GM23338 (cell line): ENCODE data around the gene GPR26. TPM values are rescaled to one million over a fixed set of nuclear protein-coding genes. Genes with fewer than 3 reads are reported as not detected.

Experiments
- ATAC-seq: fragments of 200-7000 bp; cut with Tn5 transposase; 3 replicates; pipeline ENCODE4 v1.9.1; 2020
- DNase-seq: peaks from one replicate; pipeline ENCODE4 v3.0.0-alpha.2; 2015; ENCODE audit warnings: low spot score
- H2AFZ ChIP-seq: fragments of 200-600 bp; sonication (generic); 2 replicates; pipeline ENCODE4 v1.8.0; 2016; ENCODE audit warnings: antibody characterized with exemption, mild to moderate bottlenecking, moderate library complexity
- H3F3A ChIP-seq: fragments of 200-600 bp; sonication (generic); replicated peaks from 2 replicates; pipeline ENCODE4 v1.8.0; 2017; ENCODE audit warnings: antibody characterized with exemption, mixed run types, low read depth
- H3K27ac ChIP-seq: fragments of 200-600 bp; sonication (generic); 2 replicates; pipeline ENCODE4 v1.6.1; 2016; ENCODE audit warnings: low read depth
- H3K27me3 ChIP-seq: fragments of 200-600 bp; sonication (generic); 2 replicates; pipeline ENCODE4 v1.8.0; 2016; ENCODE audit warnings: mild to moderate bottlenecking, mixed run types, moderate library complexity; ENCODE audit not compliant: insufficient read depth
- H3K36me3 ChIP-seq: fragments of 200-600 bp; sonication (generic); 2 replicates; pipeline ENCODE4 v1.8.0; 2016; ENCODE audit warnings: mild to moderate bottlenecking; ENCODE audit not compliant: insufficient read depth
- H3K4me1 ChIP-seq: fragments of 200-600 bp; sonication (generic); 2 replicates; pipeline ENCODE4 v1.8.0; 2016; ENCODE audit warnings: mild to moderate bottlenecking, moderate library complexity; ENCODE audit not compliant: insufficient read depth
- H3K4me2 ChIP-seq: fragments of 200-600 bp; sonication (generic); 2 replicates; pipeline ENCODE4 v1.7.1; 2017; ENCODE audit warnings: mixed run types
- H3K4me3 ChIP-seq: fragments of 200-600 bp; sonication (generic); 2 replicates; pipeline ENCODE4 v1.6.1; 2016; ENCODE audit warnings: mixed run types
- H3K79me2 ChIP-seq: fragments of 200-600 bp; sonication (generic); replicated peaks from 2 replicates; pipeline ENCODE4 v1.8.0; 2017; ENCODE audit warnings: mild to moderate bottlenecking; ENCODE audit not compliant: insufficient read depth
- H3K9me2 ChIP-seq: fragments of 200-600 bp; sonication (generic); 2 replicates; pipeline ENCODE4 v1.8.0; 2017; ENCODE audit not compliant: insufficient read depth
- H4K20me1 ChIP-seq: fragments of 200-600 bp; sonication (generic); replicated peaks from 2 replicates; pipeline ENCODE4 v1.8.0; 2017; ENCODE audit warnings: mild to moderate bottlenecking; ENCODE audit not compliant: insufficient read depth
- H3K27ac Mint-ChIP-seq: 2 replicates; pipeline ENCODE4 v1.8.0; 2020; ENCODE audit warnings: inconsistent platforms, mild to moderate bottlenecking, moderate library complexity, mixed read lengths
- H3K27me3 Mint-ChIP-seq: 3 replicates; pipeline ENCODE4 v1.8.0; 2022; ENCODE audit warnings: low read depth, mild to moderate bottlenecking, moderate library complexity, mixed read lengths, inconsistent platforms; ENCODE audit not compliant: insufficient read depth, poor library complexity
- H3K36me3 Mint-ChIP-seq: 3 replicates; pipeline ENCODE4 v1.8.0; 2021; ENCODE audit warnings: low read depth, mild to moderate bottlenecking, inconsistent platforms, moderate library complexity, mixed read lengths
- H3K4me1 Mint-ChIP-seq: 3 replicates; pipeline ENCODE4 v1.8.0; 2020; ENCODE audit warnings: mild to moderate bottlenecking, inconsistent platforms, mixed read lengths
- H3K4me3 Mint-ChIP-seq: 3 replicates; pipeline ENCODE4 v1.8.0; 2021; ENCODE audit warnings: moderate library complexity, mild to moderate bottlenecking, inconsistent platforms, mixed read lengths
- H3K9me3 Mint-ChIP-seq: 3 replicates; pipeline ENCODE4 v1.8.0; 2020; ENCODE audit warnings: moderate library complexity, mild to moderate bottlenecking, inconsistent platforms, mixed read lengths
- CREB1 ChIP-seq: fragments of 250-450 bp; sonication (Bioruptor Pico); IDR thresholded peaks from 2 replicates; pipeline ENCODE4 v1.5.0; 2020; ENCODE audit warnings: low read depth, mild to moderate bottlenecking, moderate library complexity
- CTCF ChIP-seq, 2 experiments: fragments of 200-600 bp in 1 of 2; sonication (generic) in 1 of 2; conservative IDR thresholded peaks; 2 replicates each; pipeline versions ENCODE4 v1.5.1 to v1.6.1; 2016 to 2017; ENCODE audit warnings: antibody characterized with exemption in 2 of 2, low read depth in 2 of 2, mild to moderate bottlenecking in 2 of 2, moderate library complexity in 1 of 2
- ETS1 ChIP-seq: IDR thresholded peaks from 2 replicates; pipeline ENCODE4 v1.6.1; 2016; ENCODE audit warnings: antibody characterized with exemption
- EZH2 ChIP-seq: fragments of 200-600 bp; sonication (generic); IDR thresholded peaks from one replicate; pipeline ENCODE4 v1.8.0; 2017; ENCODE audit warnings: antibody characterized with exemption, mild to moderate bottlenecking, low read depth; ENCODE audit not compliant: unreplicated experiment
- EZH2phosphoT487 ChIP-seq: fragments of 200-600 bp; sonication (generic); IDR thresholded peaks from one replicate; pipeline ENCODE4 v1.8.1; 2018; ENCODE audit warnings: antibody characterized with exemption; ENCODE audit not compliant: unreplicated experiment
- JUNB ChIP-seq: IDR thresholded peaks from one replicate; pipeline ENCODE4 v1.6.1; 2016; ENCODE audit warnings: antibody characterized with exemption; ENCODE audit not compliant: unreplicated experiment
- NANOG ChIP-seq: IDR thresholded peaks from 2 replicates; pipeline ENCODE4 v1.6.1; 2016; ENCODE audit warnings: antibody characterized with exemption, borderline replicate concordance
- REST ChIP-seq: IDR thresholded peaks from one replicate; pipeline ENCODE4 v1.6.1; 2018; ENCODE audit warnings: antibody characterized with exemption; ENCODE audit not compliant: unreplicated experiment
- STAT1 ChIP-seq: IDR thresholded peaks from one replicate; pipeline ENCODE4 v1.6.1; 2016; ENCODE audit warnings: antibody characterized with exemption; ENCODE audit not compliant: unreplicated experiment
- ZNF114 ChIP-seq: fragments of 250-450 bp; sonication (Bioruptor Pico); IDR thresholded peaks from 2 replicates; pipeline ENCODE4 v1.5.0; 2020; ENCODE audit warnings: mild to moderate bottlenecking, moderate library complexity
- ZNF331 ChIP-seq: fragments of 250-450 bp; sonication (Bioruptor Pico); IDR thresholded peaks from 2 replicates; pipeline ENCODE4 v1.5.0; 2020; ENCODE audit warnings: low read depth, mild to moderate bottlenecking, moderate library complexity
- polyA plus RNA-seq: library from polyadenylated mRNA; unstranded; fragments of >200 nt; fragmentation: Nextera tagmentation; extraction: Ambion mirVana; gene quantifications from 2 replicates; pipeline ENCODE4 v1.2.1, GENCODE V29; 2016
- total RNA-seq: library from RNA; depleted of rRNA; stranded (reverse); fragments of >200 nt; shearing (Covaris generic); gene quantifications from 2 replicates; pipeline ENCODE4 v1.2.3, GENCODE V29; 2014

GPR26 gene
- total and polyA plus RNA-seq, 2 experiments from 2014 or later = 0.06 to 0.07 TPM

- TF ChIP-seq CTCF (conservative IDR thresholded peaks at IDR 0.05; ENCODE audit: low read depth in 2 of 2) (peak; percentile 21 to 54; a peak in 3 of 4 replicates), EZH2 (no peak), ZNF114 (CRISPR knock-in tag) (no peak), EZH2phosphoT487 (no peak)
Observed at GRCh38 chr10:123643315-123643714, 22.8 kb upstream of the GPR26 start (continued).

- Mint-ChIP-seq H3K27ac (no peak overlapping the region), H3K4me3 (no peak overlapping the region), H3K27me3 (peaks cover 11% of the 10 kb centered on the region), H3K36me3 (no peaks in the 10 kb centered on the region), H3K4me1 (peaks cover 20% of the 10 kb centered on the region), H3K9me3 (no peaks in the 10 kb centered on the region)
- no peak overlapping the region for H2AFZ ChIP-seq
- DNase-seq = no peak
- no peaks in the 10 kb centered on the region for H3K27me3 ChIP-seq
- ATAC-seq = no peak
- no peaks in the 10 kb centered on the region for H3K36me3 ChIP-seq
- H4K20me1 ChIP-seq = no peaks in the 10 kb centered on the region
- no peak overlapping the region for H3K4me3 ChIP-seq
- no peak overlapping the region for H3K4me2 ChIP-seq
- H3K9me2 ChIP-seq = peaks cover 4% of the 10 kb centered on the region; the same call in 1 of the 2 replicates
- no peak overlapping the region for H3K27ac ChIP-seq
- H3K79me2 ChIP-seq = no peaks in the 10 kb centered on the region
- H3K4me1 ChIP-seq = peaks cover 8% of the 10 kb centered on the region; the same call in 1 of the 2 replicates
- no peaks in the 10 kb centered on the region for H3F3A ChIP-seq
- TF ChIP-seq EZH2phosphoT487 (no peak), CTCF (conservative IDR thresholded peaks at IDR 0.05; ENCODE audit: low read depth in 2 of 2) (no peak), REST (no peak), ETS1 (no peak), EZH2 (no peak), CREB1 (CRISPR knock-in tag) (no peak), STAT1 (no peak), JUNB (no peak), ZNF331 (no peak), NANOG (no peak)
Observed at GRCh38 chr10:123645016-123645415, 21.1 kb upstream of the GPR26 start.
